Activated CD4-positive, alpha-beta T cell treated with anti-CD3 and anti-CD28 coated beads for 48 hours (primary cell): ENCODE data around the gene CFAP97.
"Not testable (repeated sequence)": the region's sequence is repeated elsewhere in the genome, so short reads cannot be mapped to it uniquely, and the experiment has no call there.

Experiments
- DNase-seq: peaks from one replicate; pipeline ENCODE4 v3.0.0-alpha.2; 2020

Gene CFAP97

DNA sequence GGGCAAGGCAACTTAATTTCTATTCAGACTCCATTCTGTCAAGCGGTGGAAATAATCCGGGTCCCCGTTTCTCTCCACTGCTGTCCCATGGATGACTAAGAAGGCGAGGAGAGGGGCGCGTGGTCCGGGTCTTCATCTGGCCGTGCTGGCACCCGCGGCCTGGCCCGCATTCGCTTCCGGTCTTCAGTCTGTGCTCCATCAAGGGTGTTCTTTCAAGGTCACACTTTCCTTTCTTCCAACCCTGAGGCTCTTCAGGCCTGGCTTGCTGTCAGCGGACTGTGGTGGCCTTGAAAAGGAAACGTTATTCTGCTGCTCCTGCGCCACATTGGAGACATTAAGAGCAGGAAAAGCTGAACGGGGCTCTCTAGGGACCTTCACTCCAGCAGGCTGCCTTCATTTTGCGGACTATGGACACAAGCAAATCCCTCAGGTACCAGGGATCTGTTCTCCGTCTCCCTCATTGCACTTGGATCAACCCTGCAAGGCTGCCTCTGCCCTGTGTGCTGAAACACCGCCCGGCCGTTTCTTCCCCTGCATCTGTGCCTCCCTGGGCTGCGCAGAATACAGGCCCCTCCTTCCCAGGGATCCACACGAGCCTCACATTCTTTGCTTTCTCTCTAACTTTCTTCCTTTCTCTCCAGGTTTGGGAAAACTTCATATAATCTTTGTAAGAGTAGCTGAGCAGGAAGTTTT, 66.4 kb downstream of the CFAP97 start:
- no peak for DNase-seq

- no peak for DNase-seq
These were observed 69.4 kb downstream of the CFAP97 start for GRCh38 chr4:185134307-185134869.

DNA sequence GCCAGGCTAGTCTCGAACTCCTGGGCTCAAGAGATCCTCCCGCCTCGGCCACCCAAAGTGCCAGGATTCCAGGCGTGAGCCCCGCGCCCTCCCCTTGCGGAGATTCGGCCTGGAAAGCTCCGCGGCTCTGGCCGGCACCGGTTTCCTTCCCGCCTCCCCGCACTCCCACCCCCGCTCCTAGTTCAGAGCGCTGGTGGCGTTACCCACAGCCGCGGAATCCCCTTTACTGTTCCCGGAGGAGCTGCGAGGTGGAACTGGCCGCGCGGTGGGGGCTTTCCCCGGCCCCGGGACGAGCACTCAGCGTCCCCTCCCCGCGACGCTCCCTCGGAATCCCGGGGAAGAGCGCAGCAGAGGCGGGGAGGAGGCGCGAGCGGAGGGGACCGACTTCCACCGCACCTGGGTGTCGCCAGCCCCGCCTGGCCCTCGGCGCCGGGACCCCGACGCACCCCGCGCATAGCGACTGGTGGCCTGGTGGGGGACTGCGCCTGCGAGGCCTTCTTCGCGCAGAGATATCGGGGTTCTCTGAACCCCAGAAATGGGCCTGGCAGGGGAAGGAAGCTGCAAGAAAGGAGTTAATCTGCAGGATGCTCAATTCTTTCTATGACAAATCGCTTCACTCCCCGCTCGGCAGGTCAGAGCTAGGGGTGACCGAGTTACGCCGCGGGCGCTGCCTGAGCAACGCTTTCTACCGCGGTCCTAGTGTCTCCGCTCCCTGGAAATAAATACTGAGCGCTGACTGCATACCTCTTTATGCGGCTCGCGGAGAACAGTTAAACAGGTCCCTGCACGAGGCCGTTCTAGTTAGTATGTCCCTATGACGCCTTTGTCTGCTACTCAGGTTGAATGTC, 75.3 kb downstream of the CFAP97 start:
- DNase-seq = peak; percentile 35

- DNase-seq = no peak
These were observed 76.5 kb downstream of the CFAP97 start for GRCh38 chr4:185127021-185127925.

GRCh38 chr4:185124006-185124405, 79.8 kb downstream of the CFAP97 start:
- no peak for DNase-seq

DNA sequence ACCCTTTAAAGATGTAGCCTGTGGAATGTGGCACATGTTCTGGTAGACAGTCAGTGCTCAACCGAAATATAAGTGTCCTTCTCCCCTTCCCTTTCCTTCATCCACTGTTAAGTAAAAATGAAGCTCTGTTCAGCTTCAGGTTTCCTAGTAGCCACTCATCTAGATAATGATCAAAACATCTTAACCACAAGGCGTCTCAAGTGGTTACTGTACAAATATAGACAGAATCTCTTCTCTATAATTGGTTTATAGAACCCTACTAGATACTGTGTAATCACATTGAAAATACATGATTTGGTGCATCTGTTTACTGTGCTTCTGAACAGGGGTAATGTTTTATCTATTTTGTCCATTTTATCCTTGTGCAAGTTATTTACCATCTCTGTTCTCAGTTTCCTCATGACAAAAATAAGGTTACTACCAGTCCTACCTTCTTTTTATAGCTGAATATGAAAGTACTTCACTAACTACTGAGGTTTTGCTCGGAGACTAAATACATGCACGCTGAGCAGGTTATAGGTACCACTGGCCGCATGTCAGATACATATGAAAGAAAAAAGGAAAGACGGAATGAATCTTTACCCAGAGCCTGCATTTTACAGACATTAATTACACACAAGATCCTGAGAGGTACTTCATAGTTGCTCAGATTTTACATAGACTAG, 81.0 kb downstream of the CFAP97 start:
- no peak for DNase-seq

- DNase-seq = no peak
These were observed 83.2 kb downstream of the CFAP97 start for GRCh38 chr4:185120631-185120946.

DNA sequence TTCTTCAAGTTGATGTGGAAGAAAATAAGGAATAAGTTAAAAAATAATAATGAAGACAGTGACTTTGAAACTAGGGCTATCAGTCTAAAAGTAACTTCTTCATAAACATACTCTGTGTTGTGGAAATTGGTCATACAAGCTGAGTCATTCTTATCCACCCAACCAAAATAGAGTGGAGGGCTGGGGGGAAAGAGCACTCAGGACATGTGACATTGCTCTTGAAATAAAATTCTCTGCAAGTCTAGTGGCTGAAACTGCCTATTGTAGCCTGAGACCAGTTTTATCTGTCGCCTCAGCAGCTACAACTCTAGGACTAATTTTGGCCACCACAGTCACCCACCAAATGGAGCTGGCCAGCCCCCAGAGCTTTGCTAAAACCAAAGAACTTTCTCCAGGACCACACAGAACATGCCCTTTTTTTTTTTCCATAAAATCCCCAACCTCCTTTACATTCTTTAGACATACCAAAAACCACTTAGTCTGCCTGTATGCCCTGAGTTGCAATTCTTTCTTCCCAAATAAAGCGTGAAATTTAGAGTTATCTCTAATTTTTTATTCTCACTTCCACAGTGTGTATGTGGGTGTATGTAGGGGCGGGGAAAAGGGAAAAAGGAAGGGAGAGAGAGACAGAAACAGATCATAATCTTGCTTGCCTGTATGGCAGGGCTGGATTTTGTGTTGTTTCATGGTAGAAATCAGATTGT, 83.7 kb downstream of the CFAP97 start:
- DNase-seq = no peak

- DNase-seq = not testable (repeated sequence)
These were observed 84.3 kb downstream of the CFAP97 start for GRCh38 chr4:185119467-185119866.

DNA sequence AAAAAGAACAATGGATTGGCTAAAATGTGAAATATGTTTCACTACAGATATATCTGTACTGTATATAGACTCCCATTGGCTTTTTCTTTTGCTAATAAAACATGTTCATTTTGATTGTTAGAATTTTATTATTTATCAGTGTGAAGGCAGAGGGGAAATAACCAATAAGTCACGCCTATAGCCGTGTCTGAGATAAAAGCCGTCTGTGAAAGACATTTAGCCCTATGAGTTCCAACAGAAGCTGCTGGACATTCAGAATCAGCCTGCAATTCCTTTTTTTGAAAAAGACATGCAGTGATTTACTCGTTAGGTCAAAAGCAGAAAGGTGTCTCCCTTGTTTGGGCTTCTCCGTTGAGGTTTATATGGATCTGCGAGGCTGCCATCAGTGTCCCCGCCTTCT, 84.9 kb downstream of the CFAP97 start:
- DNase-seq = no peak

DNA sequence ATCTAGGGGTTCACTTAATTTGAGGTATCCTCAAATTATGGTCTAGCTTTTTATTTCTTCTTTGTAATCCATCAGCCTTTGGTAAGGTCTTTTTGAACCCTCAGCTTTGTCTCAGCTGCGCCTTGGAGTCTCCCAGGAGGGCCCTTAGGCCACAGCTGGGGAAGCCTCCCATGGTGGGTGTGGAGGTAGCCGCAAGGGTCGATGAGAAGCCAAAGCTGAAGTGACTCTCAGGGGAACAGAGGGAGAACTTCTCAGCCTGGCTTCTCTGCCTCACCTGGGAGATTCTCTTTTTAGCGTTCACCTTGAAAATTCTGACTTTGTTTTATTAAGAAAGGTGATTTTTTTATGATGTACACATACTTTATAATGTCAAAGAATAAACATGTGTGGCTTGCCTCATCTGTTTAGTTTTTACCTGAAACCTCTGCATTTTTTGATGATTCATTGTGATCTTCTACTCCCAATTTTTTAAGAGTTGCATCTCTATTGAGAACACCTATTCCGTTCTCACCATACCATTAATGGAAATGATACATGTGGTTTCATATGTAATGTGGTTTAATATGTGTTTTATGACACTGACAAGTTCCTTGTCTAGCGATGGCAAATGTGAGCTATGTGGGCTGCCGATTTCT, 86.4 kb downstream of the CFAP97 start:
- DNase-seq = no peak

- DNase-seq = peak; percentile 18
These were observed 88.0 kb downstream of the CFAP97 start for GRCh38 chr4:185115827-185116232.

GRCh38 chr4:185113340-185113739, 90.5 kb downstream of the CFAP97 start:
- no peak for DNase-seq

DNA sequence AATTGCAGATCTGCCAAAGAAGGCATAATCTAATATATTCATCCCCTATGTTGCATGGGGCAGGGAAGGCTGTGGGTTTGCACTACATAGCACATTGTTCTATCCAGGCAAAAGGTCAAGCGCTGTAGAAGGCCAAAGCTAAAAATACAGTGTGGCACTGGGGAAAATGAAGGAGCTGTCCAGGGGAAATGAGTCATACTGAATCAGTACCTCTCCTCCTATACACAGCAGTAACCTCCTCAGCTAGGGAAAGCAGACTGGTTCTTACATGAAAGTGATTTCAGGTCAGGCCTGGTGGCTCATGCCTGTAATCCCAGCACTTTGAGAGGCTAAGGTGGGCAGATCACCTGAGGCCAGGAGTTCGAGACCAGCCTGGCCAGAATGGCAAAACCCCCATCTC, 91.7 kb downstream of the CFAP97 start:
- DNase-seq = no peak

DNA sequence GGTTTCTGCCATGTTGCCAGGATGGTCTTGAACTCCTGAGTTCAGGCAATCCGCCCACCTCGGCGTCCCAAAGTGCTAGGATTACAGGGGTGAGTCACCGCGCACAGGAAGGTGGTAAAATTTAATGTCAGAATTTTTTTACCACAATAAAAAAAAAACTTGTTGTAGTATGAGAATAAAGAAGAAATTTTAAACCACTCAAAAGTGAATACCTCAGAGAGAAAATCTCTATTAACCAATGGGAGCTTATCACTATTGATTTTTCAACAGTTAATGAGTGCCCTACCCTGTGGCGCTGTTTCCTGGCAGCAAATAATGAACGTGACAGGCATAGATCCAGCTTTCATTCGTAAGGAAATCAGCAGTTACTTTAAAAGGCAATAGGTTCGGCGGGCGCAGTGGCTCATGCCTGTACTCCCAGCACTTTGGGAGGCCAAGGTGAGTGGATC, 93.4 kb downstream of the CFAP97 start:
- DNase-seq = no peak

DNA sequence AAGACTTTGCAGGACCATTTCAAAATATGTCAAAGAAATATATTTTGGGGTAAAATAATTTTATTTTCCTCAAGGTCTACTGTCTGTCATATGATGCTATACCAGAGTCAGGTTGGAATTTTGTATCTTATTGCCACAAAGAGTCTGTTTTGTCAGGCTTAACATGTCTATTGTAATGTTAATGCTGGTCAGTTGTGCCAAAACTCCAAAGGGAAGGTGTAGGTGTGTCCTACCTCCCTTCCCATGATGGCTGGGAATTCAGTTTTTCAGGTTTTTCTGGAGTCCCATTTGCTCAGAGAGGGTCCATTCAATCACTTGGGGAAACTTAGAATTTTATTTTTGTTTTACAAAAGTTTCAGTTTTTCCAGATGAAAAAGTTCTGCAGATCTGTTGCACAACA, 94.1 kb downstream of the CFAP97 start:
- no peak for DNase-seq
